MM.1S (cell line): ENCODE data around the gene CCL5.

Experiments
- DNase-seq: peaks from one replicate; pipeline ENCODE4 v3.0.0-alpha.2; 2015
- H2AFZ ChIP-seq: fragments of 300-600 bp; sonication (generic); 2 replicates; pipeline ENCODE4 v1.6.0; 2016; ENCODE audit warnings: antibody characterized with exemption, low read length
- H3F3A ChIP-seq: fragments of 300-600 bp; sonication (generic); 2 replicates; pipeline ENCODE4 v1.6.1; 2016; ENCODE audit warnings: mild to moderate bottlenecking, antibody characterized with exemption, low read length, moderate library complexity, mixed read lengths; ENCODE audit not compliant: insufficient read depth
- H3K27ac ChIP-seq: fragments of 300-600 bp; sonication (generic); 2 replicates; pipeline ENCODE4 v1.5.1; 2016; ENCODE audit warnings: mild to moderate bottlenecking, low read length
- H3K27me3 ChIP-seq: fragments of 300-600 bp; sonication (generic); replicated peaks from 2 replicates; pipeline ENCODE4 v1.6.0; 2016; ENCODE audit warnings: low read length; ENCODE audit not compliant: insufficient read depth
- H3K36me3 ChIP-seq: fragments of 300-600 bp; sonication (generic); replicated peaks from 2 replicates; pipeline ENCODE4 v1.6.1; 2016; ENCODE audit warnings: mild to moderate bottlenecking, low read length, mixed read lengths; ENCODE audit not compliant: insufficient read depth
- H3K4me1 ChIP-seq: fragments of 300-600 bp; sonication (generic); 2 replicates; pipeline ENCODE4 v1.6.1; 2016; ENCODE audit warnings: low read length, mixed read lengths
- H3K4me2 ChIP-seq: fragments of 300-600 bp; sonication (generic); 2 replicates; pipeline ENCODE4 v1.6.0; 2016; ENCODE audit warnings: low read depth, low read length
- H3K4me3 ChIP-seq: fragments of 300-600 bp; sonication (generic); 2 replicates; pipeline ENCODE4 v1.5.1; 2016; ENCODE audit warnings: low read length, mixed read lengths
- H3K79me2 ChIP-seq: fragments of 300-600 bp; sonication (generic); 2 replicates; pipeline ENCODE4 v1.6.1; 2016; ENCODE audit warnings: mixed run types, low read length, mixed read lengths
- H3K9ac ChIP-seq: fragments of 300-600 bp; sonication (generic); 2 replicates; pipeline ENCODE4 v1.6.1; 2016; ENCODE audit warnings: low read length, mixed read lengths
- H3K9me2 ChIP-seq: fragments of 300-600 bp; sonication (generic); replicated peaks from 2 replicates; pipeline ENCODE4 v1.6.1; 2016; ENCODE audit warnings: mild to moderate bottlenecking, low read length, mixed read lengths; ENCODE audit not compliant: insufficient read depth
- H3K9me3 ChIP-seq: fragments of 300-600 bp; sonication (generic); replicated peaks from 2 replicates; pipeline ENCODE4 v1.6.1; 2016; ENCODE audit warnings: mild to moderate bottlenecking, low read length, mixed read lengths; ENCODE audit not compliant: insufficient read depth
- H4K20me1 ChIP-seq: fragments of 300-600 bp; sonication (generic); 2 replicates; pipeline ENCODE4 v1.6.1; 2016; ENCODE audit warnings: mild to moderate bottlenecking, low read length, moderate library complexity, mixed read lengths; ENCODE audit not compliant: insufficient read depth
- CTCF ChIP-seq: fragments of 300-600 bp; sonication (generic); IDR thresholded peaks from 2 replicates; pipeline ENCODE4 v1.5.1; 2016; ENCODE audit warnings: antibody characterized with exemption, low read length, mixed read lengths
- EZH2 ChIP-seq: fragments of 300-600 bp; sonication (generic); optimal IDR thresholded peaks from 2 replicates; pipeline ENCODE3; 2017; ENCODE audit warnings: low read depth, mild to moderate bottlenecking, antibody characterized with exemption, low read length, mixed read lengths
- EZH2phosphoT487 ChIP-seq: fragments of 300-600 bp; sonication (generic); IDR thresholded peaks from 2 replicates; pipeline ENCODE4 v1.6.1; 2018; ENCODE audit warnings: antibody characterized with exemption, low read length

Gene CCL5

GRCh38 chr17:35912339-35912912, 32.3 kb upstream of the CCL5 start:
- H3K79me2 ChIP-seq: no peaks in the 10 kb centered on the region
- no peaks in the 10 kb centered on the region for H3F3A ChIP-seq
- H3K27ac ChIP-seq: no peak overlapping the region
- H3K36me3 ChIP-seq: no peaks in the 10 kb centered on the region
- no peaks in the 10 kb centered on the region for H3K27me3 ChIP-seq
- no peaks in the 10 kb centered on the region for H3K4me1 ChIP-seq
- no peak overlapping the region for H2AFZ ChIP-seq
- DNase-seq: no peak
- no peak overlapping the region for H3K9ac ChIP-seq
- H3K9me3 ChIP-seq: no peaks in the 10 kb centered on the region
- TF ChIP-seq EZH2phosphoT487 (no peak), EZH2 (no peak), CTCF (no peak)
- H3K9me2 ChIP-seq: no peaks in the 10 kb centered on the region
- H3K4me2 ChIP-seq: no peak overlapping the region
- H3K4me3 ChIP-seq: no peak overlapping the region
- H4K20me1 ChIP-seq: no peaks in the 10 kb centered on the region

GRCh38 chr17:35909408-35909807, 29.2 kb upstream of the CCL5 start:
- no peaks in the 10 kb centered on the region for H3K36me3 ChIP-seq
- no peak overlapping the region for H3K4me3 ChIP-seq
- H3K9me2 ChIP-seq: no peaks in the 10 kb centered on the region
- DNase-seq: no peak
- no peaks in the 10 kb centered on the region for H3F3A ChIP-seq
- no peak overlapping the region for H3K27ac ChIP-seq
- no peaks in the 10 kb centered on the region for H4K20me1 ChIP-seq
- no peaks in the 10 kb centered on the region for H3K27me3 ChIP-seq
- no peaks in the 10 kb centered on the region for H3K9me3 ChIP-seq
- H3K9ac ChIP-seq: no peak overlapping the region
- no peak overlapping the region for H3K4me2 ChIP-seq
- no peaks in the 10 kb centered on the region for H3K4me1 ChIP-seq
- H2AFZ ChIP-seq: no peak overlapping the region
- no peak for TF ChIP-seq EZH2
- no peaks in the 10 kb centered on the region for H3K79me2 ChIP-seq

GRCh38 chr17:35907691-35908090, 27.5 kb upstream of the CCL5 start:
- Histone ChIP-seq H3K9me2 (no peaks in the 10 kb centered on the region), H3K79me2 (no peaks in the 10 kb centered on the region), H3K4me2 (no peak overlapping the region), H2AFZ (no peak overlapping the region), H3K4me3 (no peak overlapping the region), H3K9ac (no peak overlapping the region), H3K4me1 (no peaks in the 10 kb centered on the region), H3K36me3 (no peaks in the 10 kb centered on the region), H4K20me1 (no peaks in the 10 kb centered on the region), H3F3A (no peaks in the 10 kb centered on the region), H3K9me3 (no peaks in the 10 kb centered on the region), H3K27ac (no peak overlapping the region), H3K27me3 (no peaks in the 10 kb centered on the region)
- no peak for TF ChIP-seq CTCF
- no peak for TF ChIP-seq EZH2
- no peak for TF ChIP-seq EZH2phosphoT487
- DNase-seq: no peak

- H3F3A ChIP-seq: no peaks in the 10 kb centered on the region
- no peak overlapping the region for H3K4me2 ChIP-seq
- H2AFZ ChIP-seq: no peak overlapping the region
- no peaks in the 10 kb centered on the region for H3K27me3 ChIP-seq
- H3K4me3 ChIP-seq: no peak overlapping the region
- H3K27ac ChIP-seq: no peak overlapping the region
- no peaks in the 10 kb centered on the region for H3K4me1 ChIP-seq
- no peaks in the 10 kb centered on the region for H3K9me3 ChIP-seq
- no peaks in the 10 kb centered on the region for H3K79me2 ChIP-seq
- H3K36me3 ChIP-seq: no peaks in the 10 kb centered on the region
- no peaks in the 10 kb centered on the region for H4K20me1 ChIP-seq
- no peaks in the 10 kb centered on the region for H3K9me2 ChIP-seq
- peak; percentile 1 for DNase-seq
- no peak overlapping the region for H3K9ac ChIP-seq
- TF ChIP-seq EZH2: no peak
- TF ChIP-seq EZH2phosphoT487: no peak
- no peak for TF ChIP-seq CTCF
These were observed 26.9 kb upstream of the CCL5 start for GRCh38 chr17:35906926-35907637.
